Thymus (tissue), 11 donors: ENCODE measurements around the gene CTRB1. TPM values are rescaled to one million over a fixed set of nuclear protein-coding genes. Genes with fewer than 3 reads are reported as not detected.
A peak's percentile ranks its signal among the peaks of the same experiment; 100 is the strongest.

Source experiments
- DNase-seq, 9 donors: peaks; one replicate each; pipeline ENCODE4 v3.0.0-alpha.2; 2013; ENCODE audit warnings: low spot score in 9 of 9, low read depth in 6 of 9, missing footprints in 1 of 9
- H3K27ac ChIP-seq, 2 donors: one replicate each; pipeline ENCODE4 v1.5.1; 2013; ENCODE audit warnings: control low read depth in 1 of 2, low read depth in 1 of 2, low read length in 1 of 2, mild to moderate bottlenecking in 1 of 2, moderate library complexity in 1 of 2
- H3K27me3 ChIP-seq, 2 donors: one replicate each; pipeline ENCODE4 v1.5.1; 2013; ENCODE audit warnings: low read length in 1 of 2; ENCODE audit not compliant: control insufficient read depth in 2 of 2, insufficient read depth in 1 of 2
- H3K36me3 ChIP-seq, 2 donors: one replicate each; pipeline ENCODE4 v1.5.1; 2013; ENCODE audit warnings: low read length in 1 of 2, mild to moderate bottlenecking in 1 of 2, moderate library complexity in 1 of 2; ENCODE audit not compliant: control insufficient read depth in 2 of 2, insufficient read depth in 2 of 2
- H3K4me1 ChIP-seq, 2 donors: one replicate each; pipeline ENCODE4 v1.5.1; 2013; ENCODE audit warnings: low read length in 2 of 2; ENCODE audit not compliant: control insufficient read depth in 2 of 2, insufficient read depth in 2 of 2
- H3K4me3 ChIP-seq, 2 donors: one replicate each; pipeline ENCODE4 v1.5.1; 2013; ENCODE audit warnings: low read length in 2 of 2, control low read depth in 1 of 2, mild to moderate bottlenecking in 1 of 2
- H3K9me3 ChIP-seq, 2 donors: one replicate each; pipeline ENCODE4 v1.5.1; 2013; ENCODE audit warnings: low read length in 1 of 2, mild to moderate bottlenecking in 1 of 2; ENCODE audit not compliant: control insufficient read depth in 2 of 2, insufficient read depth in 1 of 2
- WGBS: extraction: QIAGEN DNeasy Blood & Tissue Kit; methylation state at CpG from one replicate; pipeline ENCODE4 v1.1.7; 2013; 5-methylcytosine and 5-hydroxymethylcytosine counted together
- polyA plus RNA-seq: library from polyadenylated mRNA; stranded (reverse); fragments of 200-250 nt; gene quantifications from one replicate; pipeline ENCODE4 v1.2.3, GENCODE V29; 2013
- total RNA-seq: library from RNA; stranded (reverse); fragments of 120-200 nt; gene quantifications from one replicate; pipeline ENCODE4 v1.2.4, GENCODE V29; 2013
- donor health status: healthy.

Gene CTRB1
- total and polyA plus RNA-seq, 2 donors, result 0.14 to 0.78 TPM

GRCh38 chr16:75249441-75249840 lies 30.7 kb downstream of the CTRB1 start:
- WGBS, result 88% methylated on average over 5 of the region's 5 CpGs
- Histone ChIP-seq H3K36me3 (no peaks in the 10 kb centered on the region), H3K9me3 (no peaks in the 10 kb centered on the region), H3K27ac (no peak overlapping the region), H3K27me3 (peaks cover 76 to 94% of the 10 kb centered on the region in 2 donors), H3K4me3 (no peak overlapping the region), H3K4me1 (peaks cover 4 to 17% of the 10 kb centered on the region in 2 donors)
- DNase-seq, result no peak

- 7% methylated on average over 29 of the region's 29 CpGs for WGBS
- Histone ChIP-seq H3K4me1 (peaks cover 4 to 13% of the 10 kb centered on the region in 2 donors), H3K9me3 (no peaks in the 10 kb centered on the region), H3K27me3 (peaks cover 84 to 96% of the 10 kb centered on the region in 2 donors), H3K4me3 (peak overlapping the region in 1 of 2 donors; percentile 38), H3K27ac (no peak overlapping the region), H3K36me3 (no peaks in the 10 kb centered on the region)
- no peak for DNase-seq
Observed at GRCh38 chr16:75250089-75250808, 31.5 kb downstream of the CTRB1 start.

- 2% methylated on average over 59 of the region's 59 CpGs for WGBS
- peaks cover 84 to 94% of the 10 kb centered on the region in 2 donors for H3K27me3 ChIP-seq
- H3K27ac ChIP-seq, result peak overlapping the region in 1 of 2 donors; percentile 31
- no peak for DNase-seq
- peaks cover 4 to 8% of the 10 kb centered on the region in 2 donors for H3K4me1 ChIP-seq
- peak overlapping the region in 1 of 2 donors; percentile 38 for H3K4me3 ChIP-seq
- H3K9me3 ChIP-seq, result no peaks in the 10 kb centered on the region
- no peaks in the 10 kb centered on the region for H3K36me3 ChIP-seq
Observed at GRCh38 chr16:75250809-75251279, 32.1 kb downstream of the CTRB1 start.

- H3K27me3 ChIP-seq, result peaks cover 84 to 94% of the 10 kb centered on the region in 2 donors
- no peaks in the 10 kb centered on the region for H3K36me3 ChIP-seq
- DNase-seq, result peak in 3 of 9 donors; percentile 10 to 41 (median 23)
- WGBS, result 5% methylated on average over 84 of the region's 84 CpGs
- peak within 1 kb of the TSS in 1 of 2 donors; percentile 31 for H3K27ac ChIP-seq
- peaks cover 4 to 8% of the 10 kb centered on the region in 2 donors for H3K4me1 ChIP-seq
- H3K9me3 ChIP-seq, result no peaks in the 10 kb centered on the region
- H3K4me3 ChIP-seq, result peak within 1 kb of the TSS in 1 of 2 donors; percentile 38
Observed at GRCh38 chr16:75251280-75252048, 32.7 kb downstream of the CTRB1 start, which contains the start of gene BCAR1. TSS of gene BCAR1 (minus strand) at chr16:75251624. CDS start at chr16:75251482, 142 bp downstream.

- Histone ChIP-seq H3K36me3 (no peaks in the 10 kb centered on the region), H3K27me3 (peaks cover 84 to 94% of the 10 kb centered on the region in 2 donors), H3K9me3 (no peaks in the 10 kb centered on the region), H3K4me3 (no peak overlapping the region), H3K4me1 (peaks cover 4 to 13% of the 10 kb centered on the region in 2 donors), H3K27ac (no peak overlapping the region)
- no peak for DNase-seq
- WGBS, result 72% methylated on average over 24 of the region's 24 CpGs
Observed at GRCh38 chr16:75252049-75252864, 33.5 kb downstream of the CTRB1 start.

GRCh38 chr16:75252946-75253911 lies 34.4 kb downstream of the CTRB1 start:
- DNase-seq, result no peak

GRCh38 chr16:75254359-75254837 lies 35.6 kb downstream of the CTRB1 start:
- no peak for DNase-seq
- WGBS, result 87% methylated on average over 5 of the region's 5 CpGs
- H3K4me1 ChIP-seq, result peaks cover 4 to 18% of the 10 kb centered on the region in 2 donors
- peaks cover 63 to 90% of the 10 kb centered on the region in 2 donors for H3K27me3 ChIP-seq
- H3K9me3 ChIP-seq, result no peaks in the 10 kb centered on the region
- H3K27ac ChIP-seq, result no peak overlapping the region
- H3K4me3 ChIP-seq, result no peak overlapping the region
- H3K36me3 ChIP-seq, result no peaks in the 10 kb centered on the region

More at GRCh38 chr16:75252946-75253911, 34.4 kb downstream of the CTRB1 start:
- H3K4me1 ChIP-seq, result peaks cover 4 to 14% of the 10 kb centered on the region in 2 donors
- H3K4me3 ChIP-seq, result no peak overlapping the region
- no peak overlapping the region for H3K27ac ChIP-seq
- no peaks in the 10 kb centered on the region for H3K36me3 ChIP-seq
- peaks cover 75 to 93% of the 10 kb centered on the region in 2 donors for H3K27me3 ChIP-seq
- 90% methylated on average over 15 of the region's 15 CpGs for WGBS
- H3K9me3 ChIP-seq, result no peaks in the 10 kb centered on the region
